HG02938 (cell line): ENCODE measurements around the gene NDFIP2.

Source experiments
- ATAC-seq: cut with Tn5 transposase; IDR thresholded peaks from one replicate; pipeline ENCODE4 v1.9.1; 2021; ENCODE audit warnings: mild to moderate bottlenecking, moderate library complexity; ENCODE audit not compliant: unreplicated experiment

Gene NDFIP2

DNA sequence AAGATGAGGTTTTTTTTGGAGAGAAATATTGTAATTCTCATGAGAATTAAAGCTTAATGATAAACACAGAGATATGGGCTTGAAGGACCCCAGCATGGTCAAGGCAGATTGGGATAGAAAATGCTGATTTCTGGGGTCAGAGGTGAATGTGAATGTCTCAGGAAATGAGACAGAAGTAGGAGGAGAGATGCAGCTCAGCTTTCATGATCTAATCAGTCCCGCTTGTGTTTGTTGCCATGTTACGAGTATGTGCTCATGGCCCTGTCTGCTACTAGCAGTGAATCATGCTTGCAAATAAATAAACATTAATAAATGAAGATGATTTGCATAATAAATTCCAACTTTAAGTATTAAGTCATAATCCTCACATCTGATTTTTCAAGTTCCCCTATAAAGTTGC is 23.0 kb upstream of the NDFIP2 start:
- no peak for ATAC-seq

GRCh38 chr13:79458436-79458835 is 22.5 kb upstream of the NDFIP2 start:
- ATAC-seq: no peak

DNA sequence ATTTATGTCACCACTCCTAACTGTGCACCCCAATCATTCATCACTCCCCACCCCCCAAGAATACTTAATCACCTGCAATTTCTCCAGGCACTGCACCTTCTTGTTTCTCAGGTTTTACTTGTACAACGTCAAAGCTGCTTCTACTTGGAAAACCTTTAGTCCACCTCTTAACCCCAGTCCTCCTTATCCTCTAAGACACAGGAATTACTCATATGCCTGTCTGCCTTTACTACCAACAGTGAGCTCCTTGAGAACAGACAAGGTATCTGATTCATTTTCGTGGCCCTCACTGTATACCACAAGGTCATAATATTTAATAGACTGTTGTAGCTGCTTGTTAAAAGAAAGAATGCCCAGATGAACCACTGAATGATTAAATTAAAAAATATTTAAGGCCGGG is 21.0 kb upstream of the NDFIP2 start:
- ATAC-seq: no peak

DNA sequence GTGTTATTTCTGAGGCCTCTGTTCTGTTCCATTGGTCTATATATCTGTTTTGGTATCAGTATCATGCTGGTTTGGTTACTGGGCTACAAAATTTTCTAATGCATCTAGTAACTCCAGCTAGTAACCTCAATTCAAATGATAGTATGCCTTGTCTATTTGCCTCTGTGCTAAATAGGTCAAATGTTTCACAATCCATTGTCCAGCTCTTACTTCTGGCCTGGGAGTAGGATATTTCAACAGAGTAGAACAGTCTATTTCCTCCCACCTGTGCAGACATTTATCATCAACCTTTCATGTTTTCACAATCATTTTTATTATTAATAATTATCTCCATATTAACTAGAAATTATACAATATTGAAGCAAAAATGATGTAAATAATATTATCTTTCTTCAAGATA is 18.1 kb upstream of the NDFIP2 start:
- no peak for ATAC-seq

DNA sequence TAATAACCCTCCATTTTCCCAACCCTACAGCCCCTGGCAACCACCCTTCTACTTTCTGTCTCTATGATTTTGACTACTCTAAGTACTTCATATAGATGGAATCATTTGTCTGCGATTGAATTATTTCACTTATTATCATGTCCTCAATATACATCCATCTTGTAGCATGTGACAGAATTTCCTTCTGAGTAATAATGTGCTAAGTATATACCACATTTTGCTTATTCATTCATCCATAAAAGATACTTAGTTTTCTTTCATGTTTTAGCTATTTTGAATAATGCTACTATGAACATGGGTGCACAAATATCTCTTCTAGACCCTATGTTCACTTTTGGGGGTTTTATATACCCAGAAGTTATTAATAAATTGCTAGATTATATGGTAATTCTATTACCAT is 17.4 kb upstream of the NDFIP2 start:
- no peak for ATAC-seq

DNA sequence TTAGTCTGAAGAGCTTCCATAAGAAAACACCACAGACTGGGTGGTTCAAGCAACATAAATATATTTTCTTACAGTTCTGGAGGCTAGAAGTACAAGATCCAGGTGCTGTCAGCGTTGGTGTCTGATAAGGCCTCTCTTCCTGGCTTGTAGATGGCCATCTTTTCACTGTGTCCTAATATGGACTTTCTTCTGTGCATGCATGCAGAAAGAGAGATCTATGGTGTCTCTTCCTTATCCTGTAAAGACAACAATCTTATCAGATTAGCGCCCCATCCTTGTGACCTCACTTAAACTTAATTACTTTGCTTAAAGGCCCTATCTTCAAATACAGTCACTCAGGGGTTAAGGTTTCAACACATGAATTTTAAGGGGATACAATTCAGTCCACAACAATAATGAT is 14.1 kb upstream of the NDFIP2 start:
- ATAC-seq: no peak

DNA sequence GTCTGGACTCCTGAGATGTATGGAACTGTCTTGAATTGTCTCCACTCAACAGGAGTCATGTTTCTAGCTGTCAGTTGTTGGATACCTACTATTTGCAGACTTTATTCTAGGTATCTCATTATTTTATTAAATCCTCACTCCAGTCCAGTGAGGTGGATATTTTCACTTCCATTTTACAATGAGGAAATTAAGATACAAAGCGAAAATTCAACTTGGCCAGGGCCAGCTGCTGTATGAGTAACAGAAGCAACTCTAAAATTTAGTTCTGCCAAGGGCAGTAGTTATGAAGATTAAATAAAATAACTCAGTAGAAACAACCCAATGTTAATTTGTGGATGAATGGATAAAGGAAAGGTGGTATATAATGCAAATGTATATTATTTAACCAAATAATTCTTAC is 12.6 kb upstream of the NDFIP2 start:
- no peak for ATAC-seq

- ATAC-seq: no peak
Measured at GRCh38 chr13:79468819-79469218, 12.1 kb upstream of the NDFIP2 start.

DNA sequence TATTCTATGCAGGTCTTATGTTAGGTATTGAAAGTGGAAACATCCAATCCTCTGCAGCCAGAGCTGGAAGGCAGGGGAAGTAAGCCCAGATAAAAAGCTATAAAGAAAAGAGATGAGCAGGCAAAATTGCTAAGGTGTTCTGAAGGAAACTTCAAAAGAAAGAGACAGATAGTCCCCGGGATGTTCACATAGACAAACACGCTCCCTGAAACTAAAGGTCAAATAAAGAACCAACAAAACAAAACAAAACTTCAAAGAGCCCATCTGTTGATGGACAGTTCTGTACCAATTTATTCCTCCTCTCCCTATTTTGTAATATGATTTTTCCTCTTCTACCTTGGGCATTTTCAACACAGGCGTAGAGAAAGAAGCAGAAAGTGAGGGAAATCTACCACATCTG is 11.3 kb upstream of the NDFIP2 start:
- no peak for ATAC-seq

GRCh38 chr13:79470666-79471065 is 10.3 kb upstream of the NDFIP2 start:
- ATAC-seq: no peak

DNA sequence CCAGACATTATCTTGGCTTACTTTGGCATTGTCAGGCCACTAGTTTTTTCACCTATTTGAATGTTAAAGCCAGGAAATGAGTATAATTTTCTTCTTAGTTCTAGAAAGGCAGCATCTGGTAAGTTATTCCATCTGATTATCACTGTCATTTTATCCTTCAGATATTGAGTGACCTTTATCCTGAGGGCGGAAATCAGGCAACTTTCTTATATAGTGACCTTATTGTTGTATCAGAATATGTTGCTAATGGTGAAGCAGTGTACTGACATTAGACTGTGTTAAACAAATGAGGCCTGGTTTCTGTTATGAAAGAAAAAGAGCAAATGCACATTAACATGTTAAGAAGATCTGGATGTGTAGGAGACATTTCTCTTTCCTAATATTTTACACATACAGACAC is 5.4 kb upstream of the NDFIP2 start:
- no peak for ATAC-seq

DNA sequence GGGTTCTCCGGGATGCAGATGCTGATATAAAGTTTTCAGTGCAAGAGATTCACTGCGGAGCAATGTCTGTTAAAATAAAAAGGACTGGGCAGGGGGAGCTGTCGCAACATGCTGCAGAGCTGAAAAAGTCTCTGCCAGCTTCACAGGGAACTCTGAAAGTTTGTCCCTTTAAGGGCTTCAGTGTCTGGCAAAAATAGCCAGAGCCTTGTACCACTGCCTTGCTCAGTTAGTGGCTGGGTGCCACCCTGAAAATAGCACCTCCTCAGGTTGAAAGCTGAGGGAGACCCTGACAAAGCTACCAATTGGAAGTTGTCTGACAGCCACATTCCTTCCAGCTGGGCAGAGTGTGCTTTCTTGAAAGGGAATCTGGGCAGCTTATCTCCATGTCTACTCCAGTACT is 3.0 kb upstream of the NDFIP2 start:
- no peak for ATAC-seq

DNA sequence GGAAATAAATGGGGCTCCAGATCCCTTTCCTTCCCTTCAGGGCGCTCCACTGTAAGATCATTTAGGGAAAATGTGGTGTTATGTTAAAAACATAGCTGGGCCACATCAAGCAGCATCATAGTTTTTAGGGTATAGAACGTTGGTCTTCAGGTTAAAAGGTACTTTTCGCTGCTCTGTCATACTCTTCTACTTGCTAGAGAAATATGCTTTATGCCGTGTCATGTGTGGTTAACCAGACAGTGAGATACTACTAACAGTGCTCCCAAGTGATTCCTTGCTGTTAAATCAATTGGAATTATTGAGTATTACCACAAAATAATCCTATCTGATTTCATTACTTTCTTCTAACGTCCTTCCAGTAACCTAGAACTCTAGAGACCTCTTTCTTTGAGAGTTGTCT is 1.1 kb upstream of the NDFIP2 start:
- ATAC-seq: no peak

- peak; percentile 28 for ATAC-seq
Measured at GRCh38 chr13:79481685-79482052, 714 bp downstream of the NDFIP2 start.

DNA sequence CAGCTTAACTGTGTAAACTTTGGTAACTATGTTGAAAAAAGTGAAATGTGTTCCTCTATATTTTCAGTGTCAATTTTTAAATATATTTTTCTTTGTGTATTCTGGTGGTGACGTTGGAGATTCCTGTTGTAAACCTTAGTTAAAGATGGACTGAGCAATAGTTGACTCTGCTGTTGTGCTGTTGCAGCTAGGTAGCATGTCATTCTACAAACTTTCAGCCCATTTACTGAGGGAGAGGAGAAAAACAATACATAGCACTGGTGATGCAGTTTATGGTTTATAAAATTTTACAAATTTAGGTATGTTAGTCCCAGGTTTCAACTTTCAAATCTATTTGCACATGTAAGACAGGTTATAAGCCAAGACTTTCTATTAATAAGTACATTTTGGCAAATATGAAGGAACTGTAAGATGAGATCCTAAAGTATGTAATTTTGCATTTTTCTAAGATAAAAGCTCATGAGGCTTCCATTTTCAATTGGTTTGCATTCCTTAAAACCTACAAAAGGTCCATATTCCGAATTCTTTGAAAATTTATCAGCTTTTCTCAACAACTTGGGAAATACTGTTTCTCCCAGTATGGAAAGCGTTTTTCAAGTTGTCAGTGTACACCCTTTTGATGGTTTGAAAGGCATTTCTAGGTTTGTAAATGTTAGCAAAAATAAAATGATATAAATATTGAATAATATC is 1.5 kb downstream of the NDFIP2 start:
- ATAC-seq: no peak

DNA sequence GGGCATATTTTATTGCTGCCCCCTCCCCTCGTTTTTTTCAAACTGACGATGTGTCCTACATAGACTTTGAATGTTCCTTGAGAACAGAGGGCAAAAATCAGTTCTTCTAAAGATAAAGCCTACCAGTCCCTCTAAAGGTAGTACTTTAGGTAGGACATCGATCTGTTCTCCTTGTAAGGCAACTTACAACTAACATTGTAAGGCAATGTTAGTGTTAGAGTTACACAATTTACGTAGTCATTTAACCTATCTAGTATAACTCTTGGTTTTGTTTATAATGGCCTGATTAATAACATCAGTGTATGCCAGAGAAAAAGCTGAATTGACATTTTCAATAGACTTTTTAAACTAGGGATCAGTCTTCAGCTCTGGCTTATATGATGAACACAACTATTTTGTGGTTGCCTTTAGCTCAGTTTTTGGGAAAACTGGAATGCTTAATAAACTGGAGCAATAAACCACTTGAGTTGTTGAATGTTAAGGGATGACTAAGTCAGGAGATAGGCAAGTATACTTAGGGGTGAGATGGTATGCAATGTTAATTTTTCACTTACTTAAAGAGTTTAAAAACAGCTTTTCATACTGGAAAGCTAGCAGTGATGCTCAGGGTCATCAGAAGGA is 2.2 kb downstream of the NDFIP2 start:
- ATAC-seq: no peak

DNA sequence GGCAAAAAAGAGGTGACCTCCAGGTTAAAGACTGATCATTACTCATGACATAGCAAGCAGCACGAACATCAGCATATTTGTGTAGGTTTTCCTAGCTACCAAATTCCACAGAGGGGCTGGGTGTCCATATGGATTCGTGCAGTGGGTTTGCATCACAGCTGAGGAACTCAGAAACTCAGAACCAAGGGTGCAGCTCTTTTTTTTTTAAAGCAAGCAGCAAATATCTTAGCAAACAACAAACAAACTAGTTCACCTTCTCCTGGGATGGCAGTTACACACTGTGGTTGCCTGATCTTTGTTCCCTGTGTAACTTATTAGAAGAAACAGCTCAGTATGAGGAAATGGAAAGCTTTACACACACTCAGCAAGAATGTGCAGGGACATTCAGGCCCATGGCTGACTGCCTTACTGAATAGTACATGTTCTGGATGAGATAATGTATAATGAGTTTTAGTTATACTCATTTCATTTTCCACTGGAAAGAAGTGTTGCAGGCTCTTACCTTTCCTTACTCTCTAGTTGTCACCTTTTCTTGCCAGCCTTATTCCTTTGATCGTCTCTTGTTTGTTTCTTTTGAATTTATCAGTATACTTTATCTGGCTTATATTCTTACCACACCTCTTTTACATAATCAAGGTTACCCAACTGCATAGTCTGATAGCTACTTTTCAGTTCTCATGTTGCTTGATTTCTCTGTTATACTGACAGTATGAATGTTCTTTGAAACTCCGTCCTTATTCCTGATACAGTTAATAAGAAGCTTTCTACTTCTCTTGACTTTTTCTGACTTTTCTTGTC is 4.3 kb downstream of the NDFIP2 start:
- no peak for ATAC-seq

GRCh38 chr13:79486433-79487188 is 5.7 kb downstream of the NDFIP2 start:
- ATAC-seq: no peak

GRCh38 chr13:79490326-79490725 is 9.4 kb downstream of the NDFIP2 start:
- no peak for ATAC-seq

- ATAC-seq: no peak
Measured at GRCh38 chr13:79490824-79491223, 9.9 kb downstream of the NDFIP2 start.

DNA sequence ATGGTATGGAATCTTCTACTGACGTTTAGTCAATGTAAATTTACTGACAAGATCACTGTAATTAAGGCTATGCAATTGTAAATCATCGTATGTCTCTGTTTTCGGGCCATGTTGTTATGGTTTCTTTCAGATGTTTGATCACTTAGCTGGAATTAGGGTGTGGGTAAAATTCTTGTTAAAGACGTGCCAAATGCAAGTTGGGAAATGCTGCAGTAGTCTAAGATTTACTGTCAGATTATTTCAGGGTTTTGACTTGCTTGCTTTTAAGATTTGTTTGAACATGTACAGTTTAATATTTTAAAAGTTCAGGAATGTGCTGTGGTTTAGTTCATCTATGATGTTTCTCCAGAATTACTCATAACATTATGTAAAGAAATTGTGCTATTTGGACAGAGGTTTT is 10.8 kb downstream of the NDFIP2 start:
- ATAC-seq: no peak
